ENCODE results near the gene SLC13A4.
"Not testable (repeated sequence)": the region's sequence is repeated elsewhere in the genome, so short reads cannot be mapped to it uniquely, and the experiment has no call there.

The SLC13A4 gene

GRCh38 chr7:135748770-135749169 is 20.8 kb upstream of the SLC13A4 start, which contains the start of gene FAM180A:
Gene FAM180A (minus strand): TSS chr7:135748813. CDS start chr7:135748580, 233 bp downstream.
- DNase-seq (ENCODE audit: low read depth), result no peak

- no peak for DNase-seq (ENCODE audit: low read depth)
Observed at GRCh38 chr7:135747366-135747765, 19.4 kb upstream of the SLC13A4 start.

GRCh38 chr7:135745703-135746312 is 17.8 kb upstream of the SLC13A4 start:
- peak; percentile 98 for DNase-seq (ENCODE audit: low read depth)

GRCh38 chr7:135744938-135745702 is 17.1 kb upstream of the SLC13A4 start:
- DNase-seq (ENCODE audit: low read depth), result peak; percentile 88

- DNase-seq (ENCODE audit: low read depth), result peak; percentile 62
Observed at GRCh38 chr7:135743907-135744731, 16.1 kb upstream of the SLC13A4 start.

- DNase-seq (ENCODE audit: low read depth), result no peak
Observed at GRCh38 chr7:135742371-135742770, 14.4 kb upstream of the SLC13A4 start.

- no peak for DNase-seq (ENCODE audit: low read depth)
Observed at GRCh38 chr7:135741905-135742304, 13.9 kb upstream of the SLC13A4 start.

- DNase-seq (ENCODE audit: low read depth), result no peak
Observed at GRCh38 chr7:135740889-135741288, 12.9 kb upstream of the SLC13A4 start.

- not testable (repeated sequence) for DNase-seq (ENCODE audit: low read depth)
Observed at GRCh38 chr7:135737306-135737647, 9.3 kb upstream of the SLC13A4 start.

- no peak for DNase-seq (ENCODE audit: low read depth)
Observed at GRCh38 chr7:135736586-135737305, 8.8 kb upstream of the SLC13A4 start.

GRCh38 chr7:135734343-135734689 is 6.3 kb upstream of the SLC13A4 start:
- DNase-seq (ENCODE audit: low read depth), result no peak

GRCh38 chr7:135733603-135734342 is 5.8 kb upstream of the SLC13A4 start:
- DNase-seq (ENCODE audit: low read depth), result no peak

- DNase-seq (ENCODE audit: low read depth), result no peak
Observed at GRCh38 chr7:135731131-135731530, 3.1 kb upstream of the SLC13A4 start.

- DNase-seq (ENCODE audit: low read depth), result no peak
Observed at GRCh38 chr7:135729230-135729629, 1.2 kb upstream of the SLC13A4 start.

- no peak for DNase-seq (ENCODE audit: low read depth)
Observed at GRCh38 chr7:135726911-135727673, 894 bp downstream of the SLC13A4 start.

GRCh38 chr7:135726276-135726788 is 1.7 kb downstream of the SLC13A4 start:
- DNase-seq (ENCODE audit: low read depth), result no peak

- DNase-seq (ENCODE audit: low read depth), result no peak
Observed at GRCh38 chr7:135723411-135723810, 4.6 kb downstream of the SLC13A4 start.

- no peak for DNase-seq (ENCODE audit: low read depth)
Observed at GRCh38 chr7:135721198-135721820, 6.7 kb downstream of the SLC13A4 start.

GRCh38 chr7:135719688-135720087 is 8.3 kb downstream of the SLC13A4 start:
- no peak for DNase-seq (ENCODE audit: low read depth)

- DNase-seq (ENCODE audit: low read depth), result no peak
Observed at GRCh38 chr7:135718794-135719437, 9.1 kb downstream of the SLC13A4 start.
